GM21528 (cell line): Measurements from ENCODE around the gene PTX3.

ENCODE experiments used
- ATAC-seq: cut with Tn5 transposase; IDR thresholded peaks from one replicate; pipeline ENCODE4 v1.9.1; 2021; ENCODE audit warnings: mild to moderate bottlenecking, moderate library complexity; ENCODE audit not compliant: unreplicated experiment, low FRiP score

Gene PTX3

GRCh38 chr3:157420606-157421130, 16.0 kb upstream of the PTX3 start:
- ATAC-seq, result no peak

- no peak for ATAC-seq
Observed at GRCh38 chr3:157423337-157423736, 13.3 kb upstream of the PTX3 start.

- ATAC-seq, result no peak
Observed at GRCh38 chr3:157427901-157428300, 8.7 kb upstream of the PTX3 start.

GRCh38 chr3:157428853-157429252, 7.8 kb upstream of the PTX3 start:
- no peak for ATAC-seq

GRCh38 chr3:157429708-157430107, 6.9 kb upstream of the PTX3 start:
- ATAC-seq, result no peak

- no peak for ATAC-seq
Observed at GRCh38 chr3:157438194-157438730, 1.6 kb downstream of the PTX3 start.

GRCh38 chr3:157441102-157441624, 4.5 kb downstream of the PTX3 start:
- ATAC-seq, result no peak

GRCh38 chr3:157442729-157443128, 6.1 kb downstream of the PTX3 start:
- no peak for ATAC-seq

- no peak for ATAC-seq
Observed at GRCh38 chr3:157443905-157444796, 7.5 kb downstream of the PTX3 start.

- no peak for ATAC-seq
Observed at GRCh38 chr3:157444797-157445184, 8.1 kb downstream of the PTX3 start.

GRCh38 chr3:157445857-157446256, 9.2 kb downstream of the PTX3 start:
- ATAC-seq, result no peak

- no peak for ATAC-seq
Observed at GRCh38 chr3:157447026-157447694, 10.5 kb downstream of the PTX3 start.

GRCh38 chr3:157452097-157452496, 15.4 kb downstream of the PTX3 start:
- no peak for ATAC-seq

GRCh38 chr3:157453824-157454223, 17.2 kb downstream of the PTX3 start:
- ATAC-seq, result no peak

- ATAC-seq, result no peak
Observed at GRCh38 chr3:157459706-157460105, 23.1 kb downstream of the PTX3 start.

GRCh38 chr3:157460253-157460652, 23.6 kb downstream of the PTX3 start:
- no peak for ATAC-seq

GRCh38 chr3:157463816-157464215, 27.2 kb downstream of the PTX3 start:
- ATAC-seq, result no peak

- ATAC-seq, result no peak
Observed at GRCh38 chr3:157464321-157464720, 27.7 kb downstream of the PTX3 start.

GRCh38 chr3:157465741-157466140, 29.1 kb downstream of the PTX3 start:
- ATAC-seq, result no peak

GRCh38 chr3:157467200-157467599, 30.6 kb downstream of the PTX3 start:
- ATAC-seq, result no peak
